C4-2B (cell line): ENCODE data around the gene SRCAP.

Experiments used
- H3K27ac ChIP-seq: fragments of 450-650 bp; 2 replicates; pipeline ENCODE4 v1.5.1; 2017
- ZFX ChIP-seq: fragments of 450-650 bp; IDR thresholded peaks from 2 replicates; pipeline ENCODE4 v1.6.1; 2017
- TF ChIP-seq, protein P1 (sequence below): fragments of 450-650 bp; conservative IDR thresholded peaks from 2 replicates; pipeline ENCODE4 v1.5.1; 2017; ENCODE audit warnings: mild to moderate bottlenecking

SRCAP gene

DNA sequence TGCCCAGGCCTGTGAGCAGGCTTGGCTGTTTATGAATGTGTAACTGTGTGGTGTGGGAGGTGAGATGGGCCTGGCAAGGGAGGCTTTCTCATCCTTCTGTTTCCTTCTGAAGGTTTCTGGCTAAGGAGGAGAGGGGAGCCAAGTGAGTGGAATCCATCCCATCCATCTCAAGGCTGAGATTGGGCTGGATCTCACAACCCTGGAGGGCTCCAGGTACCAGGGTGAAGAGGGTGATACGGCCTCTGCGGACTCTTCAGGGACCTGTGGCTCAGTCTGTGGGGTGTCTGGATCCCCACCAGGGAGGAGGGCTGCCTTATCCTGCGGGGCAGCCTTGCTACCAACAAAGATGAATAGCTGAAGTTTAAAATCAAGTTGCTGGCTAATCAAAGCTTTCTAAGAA lies 81.0 kb downstream of the SRCAP start:
- no peak for TF ChIP-seq ZFX
- TF ChIP-seq, protein P1, sequence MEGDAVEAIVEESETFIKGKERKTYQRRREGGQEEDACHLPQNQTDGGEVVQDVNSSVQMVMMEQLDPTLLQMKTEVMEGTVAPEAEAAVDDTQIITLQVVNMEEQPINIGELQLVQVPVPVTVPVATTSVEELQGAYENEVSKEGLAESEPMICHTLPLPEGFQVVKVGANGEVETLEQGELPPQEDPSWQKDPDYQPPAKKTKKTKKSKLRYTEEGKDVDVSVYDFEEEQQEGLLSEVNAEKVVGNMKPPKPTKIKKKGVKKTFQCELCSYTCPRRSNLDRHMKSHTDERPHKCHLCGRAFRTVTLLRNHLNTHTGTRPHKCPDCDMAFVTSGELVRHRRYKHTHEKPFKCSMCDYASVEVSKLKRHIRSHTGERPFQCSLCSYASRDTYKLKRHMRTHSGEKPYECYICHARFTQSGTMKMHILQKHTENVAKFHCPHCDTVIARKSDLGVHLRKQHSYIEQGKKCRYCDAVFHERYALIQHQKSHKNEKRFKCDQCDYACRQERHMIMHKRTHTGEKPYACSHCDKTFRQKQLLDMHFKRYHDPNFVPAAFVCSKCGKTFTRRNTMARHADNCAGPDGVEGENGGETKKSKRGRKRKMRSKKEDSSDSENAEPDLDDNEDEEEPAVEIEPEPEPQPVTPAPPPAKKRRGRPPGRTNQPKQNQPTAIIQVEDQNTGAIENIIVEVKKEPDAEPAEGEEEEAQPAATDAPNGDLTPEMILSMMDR = no peak
- H3K27ac ChIP-seq = no peak overlapping the region

DNA sequence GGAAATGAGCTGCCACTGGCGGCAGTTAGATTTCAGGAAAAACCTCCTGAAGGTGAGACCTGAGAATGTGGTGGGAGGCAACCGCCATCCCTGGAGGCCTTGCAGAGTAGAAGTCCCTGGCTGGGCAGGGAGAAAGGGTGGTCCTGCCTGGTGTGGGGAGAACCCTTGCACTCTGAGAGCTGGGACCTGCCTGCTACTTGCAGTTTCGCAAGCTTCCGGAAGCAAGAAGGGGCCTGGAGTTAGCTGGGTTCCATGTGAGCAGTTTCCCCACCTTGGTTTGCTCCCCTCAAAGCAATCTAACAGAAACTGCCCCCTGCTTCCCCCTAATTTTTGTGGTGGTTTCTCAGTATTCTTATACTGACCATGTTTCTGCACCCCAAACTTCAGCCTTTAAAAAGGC lies 81.6 kb downstream of the SRCAP start:
- no peak for TF ChIP-seq ZFX
- TF ChIP-seq, protein P1 = no peak
- H3K27ac ChIP-seq = no peak overlapping the region

DNA sequence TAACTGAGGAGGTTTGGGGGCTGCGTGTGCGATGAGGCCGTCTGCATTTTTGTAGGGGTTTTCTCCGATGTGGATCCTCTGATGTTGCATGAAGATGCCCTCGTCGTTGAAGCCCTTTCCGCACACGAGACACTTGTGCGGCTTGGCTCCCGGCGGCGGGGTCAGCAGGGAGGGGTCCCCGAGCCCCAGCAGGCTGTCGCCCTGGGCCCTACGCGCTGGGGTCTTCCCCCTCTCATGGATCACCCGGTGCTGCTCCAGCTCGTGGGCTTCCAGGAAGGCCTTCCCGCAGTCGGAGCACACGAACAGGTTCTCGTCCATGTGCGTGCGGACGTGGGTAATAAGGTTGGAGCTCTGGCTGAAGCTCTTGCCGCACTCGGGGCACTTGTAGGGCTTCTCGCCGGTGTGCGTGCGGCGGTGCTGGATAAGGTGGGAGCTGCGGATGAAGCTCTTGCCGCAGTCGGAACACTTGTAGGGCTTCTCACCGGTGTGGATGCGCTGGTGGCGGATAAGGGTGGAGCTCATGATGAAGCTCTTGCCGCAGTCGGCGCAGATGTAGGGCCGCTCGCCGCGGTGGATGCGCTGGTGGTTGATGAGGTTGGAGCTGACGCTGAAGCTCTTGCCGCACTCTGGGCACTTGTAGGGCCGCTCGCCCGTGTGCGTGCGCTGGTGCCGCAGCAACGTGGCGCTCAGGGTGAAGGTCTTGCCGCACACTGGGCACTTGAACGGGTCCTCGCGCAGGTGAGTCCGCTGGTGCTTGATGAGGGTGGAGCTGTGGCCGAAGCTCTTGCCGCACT lies 83.7 kb downstream of the SRCAP start:
- TF ChIP-seq ZFX = no peak
- TF ChIP-seq, protein P1 = no peak
- no peak overlapping the region for H3K27ac ChIP-seq

DNA sequence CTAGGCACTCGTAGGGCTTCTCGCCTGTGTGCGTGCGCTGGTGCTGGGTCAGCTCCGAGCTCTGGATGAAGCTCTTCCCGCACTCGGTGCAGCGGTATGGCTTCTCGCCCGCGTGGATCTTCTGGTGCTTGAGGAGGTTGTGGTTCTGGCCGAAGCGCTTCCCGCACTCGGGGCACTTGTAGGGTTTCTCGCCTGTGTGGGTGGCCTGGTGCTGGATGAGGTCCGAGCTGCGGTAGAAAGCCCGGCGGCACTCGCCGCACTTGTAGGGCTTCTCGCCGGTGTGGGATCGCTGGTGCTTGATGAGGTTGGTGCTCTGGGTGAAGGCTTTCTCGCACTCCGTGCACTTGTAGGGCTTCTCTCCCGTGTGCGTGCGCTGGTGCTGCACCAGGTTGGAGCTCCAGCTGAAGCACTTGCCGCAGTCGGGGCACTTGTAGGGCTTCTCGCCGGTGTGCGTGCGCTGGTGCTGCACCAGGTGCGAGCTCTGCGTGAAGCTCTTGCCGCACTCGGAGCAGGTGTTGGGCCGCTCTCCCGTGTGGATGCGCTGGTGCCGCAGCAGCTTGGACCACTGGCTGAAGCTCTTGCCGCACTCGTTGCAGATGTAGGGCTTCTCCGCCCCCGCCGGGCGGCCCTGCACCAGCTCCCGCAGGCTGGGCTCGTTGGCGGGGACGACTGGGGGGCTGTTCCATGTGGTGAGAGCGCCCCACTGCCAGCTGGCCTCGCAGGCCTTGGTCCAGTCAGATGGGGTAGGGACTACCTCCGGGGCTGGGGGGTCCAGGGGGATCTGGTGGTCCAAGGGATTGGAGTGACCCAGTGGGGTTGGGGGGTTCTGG lies 84.5 kb downstream of the SRCAP start:
- TF ChIP-seq, protein P1 = no peak
- TF ChIP-seq ZFX = no peak
- no peak overlapping the region for H3K27ac ChIP-seq

DNA sequence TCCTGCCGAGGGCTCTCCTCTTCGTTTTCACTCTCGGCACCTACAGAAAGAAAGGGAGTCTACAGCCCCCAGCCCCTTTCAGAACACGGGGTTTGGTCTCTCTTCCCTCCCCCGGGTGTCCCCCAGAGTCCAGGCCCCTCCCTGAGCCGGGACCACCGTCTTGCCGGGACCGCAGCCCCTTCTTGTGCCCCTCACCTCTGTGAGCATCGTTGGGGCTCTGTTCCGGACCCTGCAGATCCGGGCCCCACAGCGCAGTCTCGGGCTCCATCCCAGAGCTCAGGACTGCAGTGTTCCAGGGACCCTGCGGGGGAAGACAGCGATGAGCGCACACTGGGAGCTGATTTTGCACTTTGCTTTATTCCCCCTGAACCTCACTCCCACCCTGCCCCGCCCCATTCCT lies 85.2 kb downstream of the SRCAP start:
- TF ChIP-seq ZFX = no peak
- no peak overlapping the region for H3K27ac ChIP-seq

DNA sequence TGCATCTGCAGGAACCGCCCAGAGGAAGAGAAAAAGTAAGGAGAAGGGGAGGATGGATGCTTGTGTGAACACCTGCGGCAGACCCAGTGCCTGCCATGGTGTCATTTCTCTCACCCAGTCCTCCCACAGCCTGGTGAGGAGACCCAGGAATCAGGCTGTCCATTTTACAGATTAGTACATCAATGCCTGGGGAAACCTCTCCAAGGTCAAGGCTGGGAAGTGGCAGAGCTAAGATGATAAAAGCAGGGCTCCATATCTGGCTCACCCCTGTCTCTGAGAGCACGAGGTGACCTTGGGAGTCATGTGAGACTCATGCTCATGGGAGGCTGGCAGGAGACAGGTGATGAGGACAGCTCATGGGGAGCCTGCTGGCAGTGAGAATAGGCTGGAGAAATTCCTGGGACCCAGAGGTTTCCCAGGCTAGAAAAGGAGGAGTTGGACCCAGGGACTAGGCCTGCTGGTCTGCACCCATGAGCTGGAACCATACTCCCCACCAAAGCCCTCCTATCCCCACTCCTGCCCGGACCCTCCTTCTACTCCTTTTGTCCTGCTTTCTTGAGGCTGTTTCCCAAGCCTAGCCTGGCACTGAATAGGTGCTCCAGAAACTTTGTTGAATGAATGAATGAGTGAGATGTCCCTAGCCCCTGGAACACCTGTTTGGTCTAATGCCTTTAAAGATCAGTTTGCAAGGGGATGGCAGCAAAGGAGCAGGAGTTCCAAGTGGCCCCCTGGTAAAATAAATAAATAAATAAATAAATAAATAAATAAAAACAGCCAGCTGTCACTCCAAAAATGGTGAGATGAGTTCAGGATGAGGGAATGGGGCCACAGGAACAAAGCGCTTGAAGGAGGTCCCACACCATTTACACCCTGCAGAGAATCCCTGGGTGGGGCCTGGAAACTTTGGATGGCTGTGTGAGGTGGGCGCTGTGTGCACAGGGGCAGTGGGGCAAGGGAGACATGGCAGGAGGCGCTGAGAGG lies 86.4 kb downstream of the SRCAP start:
- no peak overlapping the region for H3K27ac ChIP-seq

More for the DNA sequence above, 86.4 kb downstream of the SRCAP start:
- no peak for TF ChIP-seq ZFX
- TF ChIP-seq, protein P1 = no peak
